HL-60 (cell line): ENCODE data around the gene SLC16A11.

Experiments
- CTCF ChIP-seq: IDR thresholded peaks from one replicate; pipeline ENCODE4 v1.5.1; 2011; ENCODE audit warnings: low read length, control low read depth, inconsistent platforms; ENCODE audit not compliant: insufficient read depth
- POLR2AphosphoS5 ChIP-seq: IDR thresholded peaks from 2 replicates; pipeline ENCODE4 v1.6.1; 2012; ENCODE audit warnings: low read depth

- no peak for TF ChIP-seq CTCF
- no peak for TF ChIP-seq POLR2AphosphoS5
These were observed at the start of gene SLC16A11 for GRCh38 chr17:7043497-7044198.
